GM12801 (cell line): ENCODE data around the gene MUSTN1.

Source experiments
- TF ChIP-seq, protein P1 (sequence below): IDR thresholded peaks from one replicate; pipeline ENCODE4 v1.5.1; 2011; ENCODE audit warnings: control low read depth; ENCODE audit not compliant: insufficient read length; ENCODE audit errors: extremely low read depth

Gene MUSTN1

DNA sequence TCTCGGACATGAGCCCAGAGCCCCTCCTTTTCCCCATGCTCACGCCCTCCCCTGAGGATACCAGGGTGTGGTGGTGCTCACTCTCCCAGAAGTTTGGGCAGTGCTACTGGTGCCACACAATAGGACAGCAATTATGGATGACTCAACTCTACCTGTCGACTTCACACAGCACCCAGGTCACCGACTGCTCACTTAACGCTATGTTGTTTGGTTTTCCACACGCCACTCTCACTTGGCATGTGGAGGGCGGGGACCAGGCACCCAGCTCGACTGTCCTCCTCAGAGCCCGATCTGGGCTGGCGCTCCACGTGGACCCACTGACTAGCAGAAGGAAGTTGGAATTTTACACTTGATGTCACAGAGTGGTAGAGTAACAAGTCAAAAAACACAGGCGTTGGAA, 31.6 kb upstream of the MUSTN1 start:
- TF ChIP-seq, protein P1, sequence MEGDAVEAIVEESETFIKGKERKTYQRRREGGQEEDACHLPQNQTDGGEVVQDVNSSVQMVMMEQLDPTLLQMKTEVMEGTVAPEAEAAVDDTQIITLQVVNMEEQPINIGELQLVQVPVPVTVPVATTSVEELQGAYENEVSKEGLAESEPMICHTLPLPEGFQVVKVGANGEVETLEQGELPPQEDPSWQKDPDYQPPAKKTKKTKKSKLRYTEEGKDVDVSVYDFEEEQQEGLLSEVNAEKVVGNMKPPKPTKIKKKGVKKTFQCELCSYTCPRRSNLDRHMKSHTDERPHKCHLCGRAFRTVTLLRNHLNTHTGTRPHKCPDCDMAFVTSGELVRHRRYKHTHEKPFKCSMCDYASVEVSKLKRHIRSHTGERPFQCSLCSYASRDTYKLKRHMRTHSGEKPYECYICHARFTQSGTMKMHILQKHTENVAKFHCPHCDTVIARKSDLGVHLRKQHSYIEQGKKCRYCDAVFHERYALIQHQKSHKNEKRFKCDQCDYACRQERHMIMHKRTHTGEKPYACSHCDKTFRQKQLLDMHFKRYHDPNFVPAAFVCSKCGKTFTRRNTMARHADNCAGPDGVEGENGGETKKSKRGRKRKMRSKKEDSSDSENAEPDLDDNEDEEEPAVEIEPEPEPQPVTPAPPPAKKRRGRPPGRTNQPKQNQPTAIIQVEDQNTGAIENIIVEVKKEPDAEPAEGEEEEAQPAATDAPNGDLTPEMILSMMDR = no peak

- TF ChIP-seq, protein P1 = no peak
These were observed 31.2 kb upstream of the MUSTN1 start for GRCh38 chr3:52865994-52866393.

DNA sequence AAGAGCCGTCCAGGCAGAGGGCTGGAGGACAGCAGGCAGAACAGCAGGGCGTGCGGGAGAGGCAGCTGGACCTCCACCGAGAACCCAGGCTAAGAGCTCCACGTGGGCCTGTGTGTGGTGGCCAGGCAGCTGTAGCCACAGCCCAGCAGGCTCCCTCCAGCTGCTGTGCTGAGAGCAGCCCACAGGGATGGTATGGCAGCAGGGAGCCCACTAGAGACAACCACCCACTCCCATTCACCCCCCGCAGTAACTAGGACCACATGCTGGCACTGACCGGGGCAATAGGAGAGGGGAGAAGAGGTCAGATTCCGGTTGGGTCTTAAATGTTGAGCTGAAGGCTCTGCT, 25.6 kb upstream of the MUSTN1 start:
- TF ChIP-seq, protein P1 = no peak

DNA sequence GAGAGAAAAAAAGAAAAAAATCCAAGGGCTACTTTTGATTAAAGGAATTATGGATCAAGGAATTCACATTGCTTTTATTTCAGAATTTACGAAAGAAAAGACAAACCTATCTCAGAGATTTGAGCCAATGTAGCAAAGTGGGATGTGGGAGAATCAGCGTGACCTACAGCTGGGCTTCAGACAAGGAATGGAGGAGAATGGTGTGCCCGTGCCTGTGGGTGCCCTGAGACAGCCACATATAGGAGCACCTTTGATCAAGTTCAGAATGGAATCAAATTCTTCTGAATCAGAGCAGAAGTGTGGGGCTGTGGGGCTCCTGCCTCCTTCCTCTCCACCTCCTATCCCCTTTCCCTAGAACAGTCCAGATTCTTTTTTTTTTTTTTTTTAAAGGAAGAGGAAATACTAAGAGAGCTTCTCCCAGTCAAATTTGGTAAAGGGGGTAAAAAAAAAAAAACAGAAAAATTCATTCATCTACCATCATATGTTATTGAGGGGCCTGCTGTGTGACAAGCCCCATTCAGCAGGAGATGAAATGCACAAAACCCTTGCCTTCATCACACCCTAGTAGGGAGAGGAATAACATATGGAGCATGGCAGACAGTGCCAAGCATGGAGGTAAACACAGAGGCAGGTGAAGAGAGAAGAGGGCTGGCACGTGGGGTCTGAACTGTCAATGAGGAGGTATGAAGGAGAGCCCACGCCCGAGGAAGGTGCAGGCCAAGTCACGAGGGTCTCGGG, 25.0 kb upstream of the MUSTN1 start:
- TF ChIP-seq, protein P1 = no peak

GRCh38 chr3:52857864-52858263, 23.0 kb upstream of the MUSTN1 start:
- TF ChIP-seq, protein P1 = no peak

GRCh38 chr3:52857133-52857532, 22.3 kb upstream of the MUSTN1 start:
- TF ChIP-seq, protein P1 = no peak

DNA sequence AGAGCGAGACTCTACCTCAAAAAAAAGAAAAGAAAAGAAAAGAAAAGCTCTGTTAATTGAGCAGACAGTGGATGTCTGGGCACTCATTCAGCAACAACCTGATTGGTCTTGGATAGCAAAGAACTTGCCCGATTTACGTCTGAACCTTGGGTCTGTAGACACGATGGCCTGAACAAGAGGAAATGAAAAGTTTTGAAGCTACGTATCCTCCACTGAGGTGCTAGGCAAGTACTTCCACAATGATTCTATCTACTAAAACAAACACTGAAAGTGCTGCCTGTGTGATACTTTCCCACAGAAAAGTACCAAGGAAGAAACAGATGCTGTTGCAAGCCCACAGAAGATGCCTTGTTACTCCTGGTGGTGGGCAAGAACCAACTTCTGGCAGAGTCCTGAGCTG, 21.8 kb upstream of the MUSTN1 start:
- TF ChIP-seq, protein P1 = no peak
